Muscle layer of duodenum (tissue), 2 donors: ENCODE measurements around the gene CNPY4.

Source experiments
- H3K27ac ChIP-seq: one replicate; pipeline ENCODE4 v1.7.0; 2013; ENCODE audit warnings: mild to moderate bottlenecking, low read length
- H3K27me3 ChIP-seq: one replicate; pipeline ENCODE4 v1.7.0; 2013; ENCODE audit warnings: low read depth, mild to moderate bottlenecking, control low read depth, low read length
- H3K36me3 ChIP-seq, 2 donors: one replicate each; pipeline ENCODE4 v1.7.0; 2013; ENCODE audit warnings: low read length in 2 of 2, control low read depth in 1 of 2, mild to moderate bottlenecking in 1 of 2; ENCODE audit not compliant: insufficient read depth in 2 of 2, control insufficient read depth in 1 of 2
- H3K4me1 ChIP-seq, 2 donors: one replicate each; pipeline ENCODE4 v1.7.0; 2013; ENCODE audit warnings: low read length in 2 of 2, mild to moderate bottlenecking in 2 of 2, control low read depth in 1 of 2, moderate library complexity in 1 of 2; ENCODE audit not compliant: insufficient read depth in 2 of 2, control insufficient read depth in 1 of 2
- H3K4me3 ChIP-seq, 2 donors: one replicate each; pipeline ENCODE4 v1.7.0; 2013; ENCODE audit warnings: low read length in 2 of 2, low read depth in 1 of 2, mild to moderate bottlenecking in 1 of 2
- H3K9me3 ChIP-seq, 2 donors: one replicate each; pipeline ENCODE4 v1.7.0; 2013; ENCODE audit warnings: low read length in 2 of 2, control low read depth in 1 of 2, mild to moderate bottlenecking in 1 of 2; ENCODE audit not compliant: control insufficient read depth in 1 of 2
- donor health status: healthy.

The CNPY4 gene

DNA sequence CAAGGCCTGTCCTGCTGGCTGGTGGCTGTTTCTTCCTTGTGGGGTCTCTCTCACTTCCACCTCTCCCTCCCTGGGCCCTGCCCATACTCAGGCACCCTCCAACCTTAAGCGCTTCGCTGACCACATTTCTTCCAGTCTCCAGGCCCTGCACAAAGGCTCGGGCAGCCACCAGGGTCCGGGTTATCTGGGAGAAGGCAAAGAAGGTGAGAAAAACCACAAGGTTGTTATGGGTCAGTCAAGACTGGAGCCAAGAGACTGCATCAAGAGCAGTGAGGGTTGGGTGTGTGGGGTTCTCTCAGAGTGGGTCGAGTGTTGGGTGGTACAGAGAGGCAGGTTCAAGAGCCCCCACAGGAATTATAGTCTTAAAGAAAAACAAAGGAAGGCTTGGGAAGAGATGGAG lies 55.1 kb downstream of the CNPY4 start:
- Histone ChIP-seq H3K27ac (no peak overlapping the region), H3K4me3 (no peak overlapping the region), H3K4me1 (peaks cover 0 to 21% of the 10 kb centered on the region in 2 donors), H3K9me3 (no peaks in the 10 kb centered on the region), H3K36me3 (no peaks in the 10 kb centered on the region), H3K27me3 (peaks cover 4% of the 10 kb centered on the region)
